HepG2 (cell line): ENCODE results near the gene CCNL1. TPM values are rescaled to one million over a fixed set of nuclear protein-coding genes. Genes with fewer than 3 reads are reported as not detected.

ENCODE experiments used
- BRD4 ChIP-seq: sonication (generic); formaldehyde crosslinking; IDR thresholded peaks from 2 replicates; pipeline ENCODE4 v1.4.0; 2020; ENCODE audit warnings: missing genetic modification reagents
- ELF4 ChIP-seq: sonication (generic); formaldehyde crosslinking; IDR thresholded peaks from 2 replicates; pipeline ENCODE4 v1.5.0; 2020; ENCODE audit warnings: missing genetic modification reagents, mild to moderate bottlenecking, moderate library complexity, borderline replicate concordance
- FOXO1 ChIP-seq: sonication (generic); formaldehyde crosslinking; IDR thresholded peaks from 2 replicates; pipeline ENCODE4 v1.4.0; 2020; ENCODE audit warnings: missing genetic modification reagents
- GABPA ChIP-seq, 2 experiments: IDR thresholded peaks; 2 replicates each; pipeline ENCODE4 v1.6.1; 2011 to 2016; ENCODE audit warnings: low read depth in 2 of 2, low read length in 1 of 2, missing biosample characterization in 1 of 2, missing genetic modification characterization in 1 of 2
- HES4 ChIP-seq: sonication (generic); formaldehyde crosslinking; IDR thresholded peaks from 2 replicates; pipeline ENCODE4 v1.9.0; 2021; ENCODE audit warnings: mild to moderate bottlenecking, missing genetic modification reagents, borderline replicate concordance
- SRSF1 ChIP-seq: fragments of 200-400 bp; formaldehyde crosslinking; optimal IDR thresholded peaks from 2 replicates; pipeline ENCODE3; 2017; ENCODE audit warnings: mild to moderate bottlenecking, low read depth, low read length, moderate library complexity
- SRSF4 ChIP-seq: fragments of 200-400 bp; formaldehyde crosslinking; IDR thresholded peaks from one replicate; pipeline ENCODE4 v1.6.1; 2018; ENCODE audit warnings: mild to moderate bottlenecking, low read depth, low read length, moderate library complexity; ENCODE audit not compliant: poor library complexity, severe bottlenecking
- TBL1XR1 ChIP-seq: fragments of 150-350 bp; IDR thresholded peaks from 2 replicates; pipeline ENCODE4 v1.6.1; 2014; ENCODE audit warnings: borderline replicate concordance, low read length; ENCODE audit not compliant: partially characterized antibody
- TIGD3 ChIP-seq: sonication (generic); formaldehyde crosslinking; IDR thresholded peaks from 2 replicates; pipeline ENCODE4 v1.5.1; 2020; ENCODE audit warnings: mild to moderate bottlenecking, missing genetic modification reagents, borderline replicate concordance
- TOE1 ChIP-seq: sonication (generic); formaldehyde crosslinking; IDR thresholded peaks from 2 replicates; pipeline ENCODE4 v1.4.0; 2020; ENCODE audit warnings: mild to moderate bottlenecking, missing genetic modification reagents
- ZFAT ChIP-seq: sonication (generic); formaldehyde crosslinking; conservative IDR thresholded peaks from 2 replicates; pipeline ENCODE4 v1.8.1; 2023; ENCODE audit warnings: missing genetic modification reagents, inconsistent platforms
- ZNF180 ChIP-seq: sonication (generic); formaldehyde crosslinking; IDR thresholded peaks from 2 replicates; pipeline ENCODE4 v1.4.0; 2020; ENCODE audit warnings: low read depth, missing genetic modification reagents, borderline replicate concordance
- ZNF207 ChIP-seq: fragments of 450-650 bp; IDR thresholded peaks from 2 replicates; pipeline ENCODE4 v1.6.1; 2016; ENCODE audit warnings: antibody characterized with exemption, borderline replicate concordance
- ZNF775 ChIP-seq: sonication (generic); formaldehyde crosslinking; IDR thresholded peaks from 2 replicates; pipeline ENCODE4 v1.4.0; 2020; ENCODE audit warnings: missing genetic modification reagents, mild to moderate bottlenecking, moderate library complexity, borderline replicate concordance
- ZNF776 ChIP-seq: sonication (generic); formaldehyde crosslinking; IDR thresholded peaks from 2 replicates; pipeline ENCODE4 v1.4.0; 2020; ENCODE audit warnings: mild to moderate bottlenecking, missing genetic modification reagents
- polyA plus RNA-seq, 8 experiments: library from polyadenylated mRNA; depleted of rRNA in 3 of 8; stranded (reverse) in 7 of 8; unstranded in 1 of 8; fragments of >200 nt; fragmentation: Illumina TruSeq in 4 of 8; extraction: Trizol in 4 of 8; gene quantifications; 2 replicates each; pipeline versions ENCODE4 v1.2.1 to v1.2.3, GENCODE V29; 2011 to 2016; ENCODE audit warnings: low read depth in 4 of 8, missing spikeins in 1 of 8, mixed read lengths in 1 of 8; ENCODE audit not compliant: insufficient read depth in 1 of 8
- total RNA-seq, 5 experiments: library from RNA; depleted of rRNA; stranded (reverse); fragments of >200 nt; fragmentation: Illumina TruSeq; extraction: Trizol; gene quantifications; 2 replicates each; pipeline ENCODE4 v1.2.3, GENCODE V29; 2016; ENCODE audit warnings: low read depth in 1 of 5
- TF ChIP-seq, protein P1 (sequence below): sonication (generic); formaldehyde crosslinking; IDR thresholded peaks from 2 replicates; pipeline ENCODE4 v1.4.0; 2020; ENCODE audit warnings: missing genetic modification reagents
- TF ChIP-seq, protein P2 (sequence below): IDR thresholded peaks from 2 replicates; pipeline ENCODE4 v1.4.0; 2020; ENCODE audit warnings: mild to moderate bottlenecking, missing genetic modification reagents
- TF ChIP-seq, protein P3 (sequence below): sonication (generic); formaldehyde crosslinking; conservative IDR thresholded peaks from 2 replicates; pipeline ENCODE4 v1.4.0; 2020; ENCODE audit warnings: missing genetic modification reagents

The CCNL1 gene
- total and polyA plus RNA-seq, 2 of the 13 experiments (the other 11 are each of a cell fraction or from before 2014, with no cell fraction given), result 151 to 303 TPM

DNA sequence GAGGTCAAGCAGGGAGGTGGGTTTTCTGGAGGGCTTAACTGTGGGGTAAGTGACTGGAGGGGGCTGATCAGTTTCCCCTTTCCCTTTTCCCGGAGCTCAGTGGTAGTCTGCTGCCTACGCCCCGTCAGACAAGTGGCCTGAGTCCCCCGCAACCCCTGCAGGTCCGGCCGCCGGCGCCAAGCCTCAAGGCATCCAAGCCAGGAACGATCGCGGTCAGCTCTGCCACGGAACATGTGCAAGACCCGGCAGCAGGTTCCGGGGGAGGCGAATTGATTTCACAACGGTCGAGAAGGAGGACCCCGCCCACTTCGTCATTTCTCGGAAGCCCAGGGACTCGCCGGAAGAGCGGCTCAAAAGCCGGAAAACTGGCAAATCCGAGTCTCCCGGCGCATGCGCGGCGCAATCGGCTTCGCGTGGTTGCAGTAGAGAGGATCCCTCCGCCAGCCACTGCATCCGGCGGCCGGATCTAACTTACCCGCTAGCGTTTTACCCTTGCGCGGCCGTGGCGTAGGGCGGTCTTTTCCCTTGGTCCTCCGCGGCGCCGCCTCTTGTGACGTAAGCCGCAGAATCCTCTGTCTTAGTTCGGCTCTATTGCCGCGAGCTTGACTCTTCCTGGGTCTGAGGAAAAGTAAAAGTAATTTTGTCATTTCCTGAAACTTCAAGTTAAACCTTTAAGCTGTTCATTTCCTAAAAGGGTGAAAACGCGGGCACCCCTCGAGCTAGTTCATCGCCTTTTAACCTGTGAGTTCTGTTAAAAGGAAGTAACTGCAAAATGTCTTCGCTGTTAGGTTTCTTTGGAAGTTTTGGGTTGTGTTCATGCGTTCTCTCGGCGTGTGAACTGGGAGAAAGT, 14.9 kb upstream of the CCNL1 start (continued):
- no peak for TF ChIP-seq TOE1
- no peak; the same call in 1 of the 2 replicates for TF ChIP-seq ZNF775 (CRISPR knock-in tag)
- TF ChIP-seq SRSF4, result no peak
- peak; percentile 99 for TF ChIP-seq ZNF776 (CRISPR knock-in tag)
- peak; percentile 66; the same call in 1 of the 2 replicates for TF ChIP-seq HES4 (CRISPR knock-in tag)
- peak; percentile 97 for TF ChIP-seq BRD4
- TF ChIP-seq ZFAT (CRISPR knock-in tag), result 0 out of 2 replicates have a peak, but pooled peaks have one; percentile 50
- TF ChIP-seq GABPA (IDR thresholded peaks at IDR 0.05; ENCODE audit: low read depth, low read length), result peak; percentile 72
- peak; percentile 96 for TF ChIP-seq GABPA (CRISPR knock-in tag; IDR thresholded peaks at IDR 0.05; ENCODE audit: low read depth)
- TF ChIP-seq ELF4, result peak; percentile 98
- TF ChIP-seq, protein P1, sequence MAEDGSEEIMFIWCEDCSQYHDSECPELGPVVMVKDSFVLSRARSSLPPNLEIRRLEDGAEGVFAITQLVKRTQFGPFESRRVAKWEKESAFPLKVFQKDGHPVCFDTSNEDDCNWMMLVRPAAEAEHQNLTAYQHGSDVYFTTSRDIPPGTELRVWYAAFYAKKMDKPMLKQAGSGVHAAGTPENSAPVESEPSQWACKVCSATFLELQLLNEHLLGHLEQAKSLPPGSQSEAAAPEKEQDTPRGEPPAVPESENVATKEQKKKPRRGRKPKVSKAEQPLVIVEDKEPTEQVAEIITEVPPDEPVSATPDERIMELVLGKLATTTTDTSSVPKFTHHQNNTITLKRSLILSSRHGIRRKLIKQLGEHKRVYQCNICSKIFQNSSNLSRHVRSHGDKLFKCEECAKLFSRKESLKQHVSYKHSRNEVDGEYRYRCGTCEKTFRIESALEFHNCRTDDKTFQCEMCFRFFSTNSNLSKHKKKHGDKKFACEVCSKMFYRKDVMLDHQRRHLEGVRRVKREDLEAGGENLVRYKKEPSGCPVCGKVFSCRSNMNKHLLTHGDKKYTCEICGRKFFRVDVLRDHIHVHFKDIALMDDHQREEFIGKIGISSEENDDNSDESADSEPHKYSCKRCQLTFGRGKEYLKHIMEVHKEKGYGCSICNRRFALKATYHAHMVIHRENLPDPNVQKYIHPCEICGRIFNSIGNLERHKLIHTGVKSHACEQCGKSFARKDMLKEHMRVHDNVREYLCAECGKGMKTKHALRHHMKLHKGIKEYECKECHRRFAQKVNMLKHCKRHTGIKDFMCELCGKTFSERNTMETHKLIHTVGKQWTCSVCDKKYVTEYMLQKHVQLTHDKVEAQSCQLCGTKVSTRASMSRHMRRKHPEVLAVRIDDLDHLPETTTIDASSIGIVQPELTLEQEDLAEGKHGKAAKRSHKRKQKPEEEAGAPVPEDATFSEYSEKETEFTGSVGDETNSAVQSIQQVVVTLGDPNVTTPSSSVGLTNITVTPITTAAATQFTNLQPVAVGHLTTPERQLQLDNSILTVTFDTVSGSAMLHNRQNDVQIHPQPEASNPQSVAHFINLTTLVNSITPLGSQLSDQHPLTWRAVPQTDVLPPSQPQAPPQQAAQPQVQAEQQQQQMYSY (CRISPR knock-in tag), result peak; percentile 95
- 0 out of 2 replicates have a peak, but pooled peaks have one; percentile 78 for TF ChIP-seq ZNF180 (CRISPR knock-in tag)
- no peak for TF ChIP-seq SRSF1
- TF ChIP-seq, protein P2, sequence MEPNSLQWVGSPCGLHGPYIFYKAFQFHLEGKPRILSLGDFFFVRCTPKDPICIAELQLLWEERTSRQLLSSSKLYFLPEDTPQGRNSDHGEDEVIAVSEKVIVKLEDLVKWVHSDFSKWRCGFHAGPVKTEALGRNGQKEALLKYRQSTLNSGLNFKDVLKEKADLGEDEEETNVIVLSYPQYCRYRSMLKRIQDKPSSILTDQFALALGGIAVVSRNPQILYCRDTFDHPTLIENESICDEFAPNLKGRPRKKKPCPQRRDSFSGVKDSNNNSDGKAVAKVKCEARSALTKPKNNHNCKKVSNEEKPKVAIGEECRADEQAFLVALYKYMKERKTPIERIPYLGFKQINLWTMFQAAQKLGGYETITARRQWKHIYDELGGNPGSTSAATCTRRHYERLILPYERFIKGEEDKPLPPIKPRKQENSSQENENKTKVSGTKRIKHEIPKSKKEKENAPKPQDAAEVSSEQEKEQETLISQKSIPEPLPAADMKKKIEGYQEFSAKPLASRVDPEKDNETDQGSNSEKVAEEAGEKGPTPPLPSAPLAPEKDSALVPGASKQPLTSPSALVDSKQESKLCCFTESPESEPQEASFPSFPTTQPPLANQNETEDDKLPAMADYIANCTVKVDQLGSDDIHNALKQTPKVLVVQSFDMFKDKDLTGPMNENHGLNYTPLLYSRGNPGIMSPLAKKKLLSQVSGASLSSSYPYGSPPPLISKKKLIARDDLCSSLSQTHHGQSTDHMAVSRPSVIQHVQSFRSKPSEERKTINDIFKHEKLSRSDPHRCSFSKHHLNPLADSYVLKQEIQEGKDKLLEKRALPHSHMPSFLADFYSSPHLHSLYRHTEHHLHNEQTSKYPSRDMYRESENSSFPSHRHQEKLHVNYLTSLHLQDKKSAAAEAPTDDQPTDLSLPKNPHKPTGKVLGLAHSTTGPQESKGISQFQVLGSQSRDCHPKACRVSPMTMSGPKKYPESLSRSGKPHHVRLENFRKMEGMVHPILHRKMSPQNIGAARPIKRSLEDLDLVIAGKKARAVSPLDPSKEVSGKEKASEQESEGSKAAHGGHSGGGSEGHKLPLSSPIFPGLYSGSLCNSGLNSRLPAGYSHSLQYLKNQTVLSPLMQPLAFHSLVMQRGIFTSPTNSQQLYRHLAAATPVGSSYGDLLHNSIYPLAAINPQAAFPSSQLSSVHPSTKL (CRISPR knock-in tag), result peak; percentile 85
- TF ChIP-seq TIGD3 (CRISPR knock-in tag), result peak; percentile 92; the same call in 1 of the 2 replicates
- TF ChIP-seq, protein P3, sequence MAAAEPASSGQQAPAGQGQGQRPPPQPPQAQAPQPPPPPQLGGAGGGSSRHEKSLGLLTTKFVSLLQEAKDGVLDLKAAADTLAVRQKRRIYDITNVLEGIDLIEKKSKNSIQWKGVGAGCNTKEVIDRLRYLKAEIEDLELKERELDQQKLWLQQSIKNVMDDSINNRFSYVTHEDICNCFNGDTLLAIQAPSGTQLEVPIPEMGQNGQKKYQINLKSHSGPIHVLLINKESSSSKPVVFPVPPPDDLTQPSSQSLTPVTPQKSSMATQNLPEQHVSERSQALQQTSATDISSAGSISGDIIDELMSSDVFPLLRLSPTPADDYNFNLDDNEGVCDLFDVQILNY (CRISPR knock-in tag), result 0 out of 2 replicates have a peak, but pooled peaks have one; percentile 14
- no peak; the same call in 1 of the 2 replicates for TF ChIP-seq FOXO1 (CRISPR knock-in tag)
- no peak for TF ChIP-seq ZNF207
- peak; percentile 38 for TF ChIP-seq TBL1XR1
